NCI-H2029 (cell line): Measurements from ENCODE around the gene POU2F1.
"Not testable (repeated sequence)": the region's sequence is repeated elsewhere in the genome, so short reads cannot be mapped to it uniquely, and the experiment has no call there.

Experiments used
- DNase-seq: peaks from one replicate; lab custom pipeline; 2025; lab: John Stamatoyannopoulos, UW

The POU2F1 gene

DNA sequence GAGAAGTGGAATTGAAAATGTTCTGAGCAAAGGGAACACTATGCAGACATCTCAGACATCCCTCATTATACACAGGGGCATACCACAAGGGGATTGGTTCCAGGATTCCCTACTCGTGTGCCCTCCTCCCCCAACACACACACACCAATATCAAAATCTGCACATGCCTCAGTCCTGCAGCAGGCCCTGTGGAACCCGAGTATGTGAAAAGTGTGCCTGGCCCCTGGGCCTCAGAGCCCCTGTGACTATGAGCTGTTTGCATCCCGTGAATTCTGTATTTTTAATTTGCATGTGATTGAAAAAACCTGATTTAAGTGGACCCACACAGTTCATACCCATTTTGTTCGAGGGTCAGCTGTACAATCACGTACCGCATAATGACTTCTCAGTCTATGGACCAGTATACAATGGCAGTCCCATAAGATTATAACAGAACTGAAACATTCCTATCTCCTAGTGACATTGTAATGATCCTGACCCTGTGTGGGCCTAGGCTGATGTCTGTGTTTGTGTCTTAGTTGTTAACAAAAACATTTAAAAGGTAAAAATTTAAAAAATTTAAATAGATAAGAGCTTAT is 11.3 kb downstream of the POU2F1 start:
- DNase-seq = no peak

DNA sequence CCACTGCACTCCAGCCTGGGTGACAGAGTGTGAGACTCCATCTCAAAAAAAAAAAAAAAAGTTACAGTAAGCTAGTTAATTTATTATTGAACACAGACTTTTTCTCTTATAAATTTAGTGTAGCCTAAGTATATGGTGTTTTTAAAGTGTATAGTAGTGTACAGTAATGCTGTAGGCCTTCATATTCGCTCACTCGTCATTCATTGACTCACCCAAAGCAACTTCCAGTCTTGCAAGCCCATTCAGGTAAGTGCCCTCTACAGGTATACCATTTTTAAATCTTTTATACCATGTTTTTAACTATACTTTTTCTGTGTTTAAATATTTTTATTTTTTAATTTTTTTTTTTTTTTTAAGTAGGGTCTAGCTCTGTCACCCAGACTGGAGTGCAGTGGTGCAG is 12.1 kb downstream of the POU2F1 start:
- DNase-seq = no peak

DNA sequence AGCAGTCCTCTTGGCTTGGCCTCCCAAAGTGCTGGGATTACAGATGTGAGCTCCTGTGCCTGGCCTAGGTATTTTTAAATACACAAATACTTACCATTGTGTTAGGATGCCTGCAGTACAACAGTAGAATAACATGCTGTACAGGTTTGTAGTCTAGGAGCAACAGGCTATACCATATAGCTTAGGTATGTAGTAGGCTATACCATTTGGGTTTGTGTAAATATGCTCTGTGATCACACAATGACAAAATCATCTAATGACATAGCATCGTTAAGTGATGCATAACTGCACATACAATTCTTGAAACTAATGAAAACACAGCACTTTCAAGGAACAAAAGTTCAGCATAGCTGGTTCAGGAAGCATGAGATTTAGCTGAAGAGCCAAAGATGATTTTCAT is 12.7 kb downstream of the POU2F1 start:
- DNase-seq = no peak

DNA sequence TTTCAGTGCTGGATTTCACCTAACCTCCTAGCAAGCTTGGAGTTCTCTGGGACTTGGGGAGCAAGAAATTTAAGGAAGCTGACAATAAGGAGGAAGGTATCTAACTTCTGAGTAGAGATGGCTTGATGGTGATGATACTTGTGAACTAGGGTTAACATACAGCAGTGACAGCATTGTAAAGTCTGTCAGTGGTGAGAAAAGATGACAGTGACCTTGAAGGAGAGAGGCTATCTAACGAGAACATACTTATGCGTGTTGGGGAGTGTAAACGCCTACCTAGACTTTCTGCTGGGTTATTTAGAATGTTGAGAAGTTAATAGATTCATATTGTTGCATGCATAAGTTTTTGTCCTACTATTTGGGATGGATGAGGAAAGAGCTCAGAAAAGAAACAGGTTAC is 16.3 kb downstream of the POU2F1 start:
- no peak for DNase-seq

DNA sequence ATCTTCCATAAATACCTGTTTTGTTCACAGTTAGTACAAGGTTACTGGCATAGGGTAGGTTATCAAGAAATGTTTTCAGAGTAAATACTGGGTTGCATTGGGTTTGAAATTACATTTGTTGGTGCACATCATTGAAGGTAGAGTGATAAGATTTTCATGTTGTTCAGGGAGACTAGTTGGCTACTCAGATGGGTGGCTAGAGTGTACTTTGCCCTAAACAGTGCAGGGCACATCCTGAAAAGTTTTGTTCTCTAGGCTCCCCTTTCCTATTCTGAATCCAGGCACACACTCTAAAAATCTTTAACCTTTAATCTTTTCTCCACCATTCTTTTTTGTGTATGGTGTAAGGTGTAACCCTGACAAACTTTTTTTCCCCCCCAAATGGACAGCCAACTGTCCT is 18.0 kb downstream of the POU2F1 start:
- no peak for DNase-seq

DNA sequence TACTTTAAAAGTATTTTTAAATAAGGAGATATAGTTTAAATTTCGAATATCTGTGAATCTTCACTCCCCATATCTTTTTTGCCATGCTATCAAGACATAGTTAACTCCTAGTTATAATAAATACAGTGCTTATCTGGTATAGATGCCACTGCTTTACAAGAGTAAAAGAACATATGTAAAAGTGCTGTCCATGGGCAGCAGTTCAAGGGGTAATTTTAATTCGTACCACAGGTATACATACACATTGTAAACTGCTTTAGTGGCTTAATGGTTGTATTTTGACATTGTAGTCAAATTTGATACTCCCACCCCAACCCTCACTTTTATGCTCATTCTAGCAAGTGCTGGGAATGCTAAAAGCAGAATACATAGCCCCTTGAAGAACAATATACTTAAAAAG is 18.6 kb downstream of the POU2F1 start:
- no peak for DNase-seq

DNA sequence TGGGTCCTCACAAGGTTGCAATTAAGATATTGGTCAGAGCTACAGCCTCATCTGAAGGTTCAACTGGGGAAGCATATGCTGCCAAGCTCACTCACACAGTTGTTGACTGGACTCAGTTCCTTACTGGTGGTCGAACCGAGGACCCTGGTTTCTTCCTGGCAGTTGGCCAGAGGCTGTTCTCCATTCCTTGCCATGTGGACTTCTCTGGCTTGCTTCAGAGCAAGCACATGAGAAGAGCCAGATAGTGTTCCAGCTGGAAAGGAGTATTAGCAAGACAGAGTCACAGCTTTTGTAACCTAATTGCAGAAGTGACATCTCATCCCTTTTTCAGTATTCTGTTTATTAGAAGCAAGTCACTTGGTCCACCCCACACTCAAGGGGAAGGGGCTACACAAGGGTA is 23.6 kb downstream of the POU2F1 start:
- no peak for DNase-seq

DNA sequence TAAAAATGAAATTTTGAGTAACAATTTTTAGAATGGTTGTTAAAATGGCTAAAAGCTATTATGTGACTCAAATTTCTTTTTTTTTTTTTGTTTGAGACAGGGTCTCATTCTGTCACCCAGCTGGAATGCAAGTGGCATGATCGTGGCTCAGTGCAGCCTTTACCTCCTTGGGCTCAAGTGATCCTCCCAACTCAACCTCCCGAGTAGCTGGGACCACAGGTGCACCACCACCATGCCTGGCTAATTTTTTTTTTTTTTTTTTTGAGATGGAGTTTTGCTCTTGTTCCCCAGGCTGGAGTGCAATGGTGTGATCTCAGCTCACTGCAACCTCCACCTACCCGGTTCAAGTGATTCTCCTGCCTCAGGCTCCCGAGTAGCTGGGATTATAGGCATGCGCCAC is 24.5 kb downstream of the POU2F1 start:
- DNase-seq = not testable (repeated sequence)

DNA sequence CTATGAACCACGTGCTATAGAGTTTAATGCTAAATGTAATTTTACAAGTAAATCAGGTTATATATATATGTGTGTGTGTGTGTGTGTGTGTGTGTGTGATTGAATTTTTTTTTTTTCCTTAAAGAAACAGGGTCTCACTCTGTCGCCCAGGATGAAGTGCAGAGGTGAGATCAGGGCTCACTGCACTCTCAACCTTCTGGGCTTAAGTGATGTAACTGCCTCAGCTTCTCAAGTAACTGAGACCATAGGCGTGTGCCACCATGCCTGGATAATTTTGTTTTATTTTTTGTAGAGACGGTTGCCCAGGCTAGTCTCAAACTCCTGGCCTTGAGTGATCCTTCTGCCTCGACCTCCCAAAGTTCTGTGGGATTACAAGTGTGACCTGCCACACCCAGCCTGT is 26.3 kb downstream of the POU2F1 start:
- DNase-seq = no peak

DNA sequence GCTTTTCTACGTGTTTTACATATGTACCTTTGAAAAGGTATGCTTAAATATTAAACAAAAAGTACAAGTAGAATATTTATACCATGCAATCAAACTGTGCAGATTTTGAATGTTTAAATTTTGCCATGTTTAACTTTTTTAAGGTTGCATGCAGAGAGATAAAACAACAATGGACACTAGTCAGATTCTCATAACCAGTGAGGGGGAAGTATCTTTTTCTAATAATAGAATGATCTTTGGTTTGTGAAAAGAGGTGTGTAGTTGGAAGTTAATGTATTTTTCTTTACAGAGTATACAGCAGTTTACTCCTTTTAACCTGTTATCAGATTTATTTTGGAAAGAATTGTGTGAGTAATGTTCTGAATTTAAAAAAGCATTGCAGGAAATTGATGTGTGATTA is 27.1 kb downstream of the POU2F1 start:
- DNase-seq = no peak

DNA sequence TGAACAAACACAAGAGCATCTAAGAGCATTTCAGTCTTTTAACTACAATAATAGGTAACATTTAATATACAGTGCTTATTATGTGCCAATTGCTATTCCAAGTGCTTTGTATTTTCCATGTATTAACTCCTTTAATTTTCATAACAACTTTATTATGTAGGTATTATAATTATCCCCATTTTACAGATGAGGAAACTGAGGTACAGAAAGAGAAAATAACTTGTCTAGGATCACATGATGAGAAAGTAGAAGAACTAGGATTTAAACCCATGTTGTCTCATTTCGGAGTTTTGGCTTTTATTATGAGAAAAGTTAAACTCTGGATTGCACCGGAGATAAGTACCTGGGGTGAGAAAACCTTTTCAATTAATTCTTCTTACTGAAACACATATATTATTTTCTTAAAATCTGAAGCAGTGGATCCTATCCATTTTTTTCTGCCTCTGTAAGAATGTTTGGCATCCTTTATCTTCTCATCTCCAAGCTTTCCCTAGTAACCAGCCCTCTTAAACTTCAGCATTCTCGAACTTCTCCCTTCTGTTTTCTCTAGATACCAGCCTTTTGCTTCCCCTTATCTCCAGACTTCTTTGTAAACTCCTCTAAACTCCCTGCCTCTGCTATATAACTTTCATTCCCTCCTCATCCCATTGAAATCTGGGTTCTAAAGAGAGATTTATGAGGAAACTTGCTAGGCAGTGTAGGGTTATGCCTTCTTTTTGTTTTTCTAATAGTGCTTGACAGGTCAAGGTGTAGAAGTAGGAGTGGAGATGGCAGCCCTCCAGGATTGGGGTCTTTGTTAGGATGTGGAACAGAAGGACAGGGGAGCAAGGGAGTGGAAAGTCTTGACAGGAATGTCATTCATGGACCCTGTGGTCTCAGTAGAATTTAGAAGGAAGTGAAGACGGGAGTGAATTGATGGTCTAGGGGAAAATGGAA is 28.3 kb downstream of the POU2F1 start:
- no peak for DNase-seq

DNA sequence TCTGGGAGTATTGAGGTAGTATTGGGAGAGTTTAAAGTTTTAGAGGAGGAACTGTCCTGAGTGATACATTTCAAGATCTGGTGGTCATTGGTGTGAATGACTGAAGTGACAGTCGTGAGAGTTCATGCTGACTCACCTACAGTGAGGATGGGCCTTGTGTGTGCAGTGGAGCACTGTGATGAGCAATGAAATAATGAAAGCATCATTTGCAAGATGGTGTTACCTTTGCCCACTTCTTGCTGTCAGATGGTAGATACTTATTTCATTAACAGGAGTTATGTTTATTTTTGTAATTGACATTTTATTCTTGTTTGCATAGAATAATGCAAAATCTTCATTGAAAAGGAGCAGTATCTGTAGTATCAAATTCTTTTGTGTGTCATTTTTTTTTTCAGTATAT is 29.0 kb downstream of the POU2F1 start:
- DNase-seq = no peak

DNA sequence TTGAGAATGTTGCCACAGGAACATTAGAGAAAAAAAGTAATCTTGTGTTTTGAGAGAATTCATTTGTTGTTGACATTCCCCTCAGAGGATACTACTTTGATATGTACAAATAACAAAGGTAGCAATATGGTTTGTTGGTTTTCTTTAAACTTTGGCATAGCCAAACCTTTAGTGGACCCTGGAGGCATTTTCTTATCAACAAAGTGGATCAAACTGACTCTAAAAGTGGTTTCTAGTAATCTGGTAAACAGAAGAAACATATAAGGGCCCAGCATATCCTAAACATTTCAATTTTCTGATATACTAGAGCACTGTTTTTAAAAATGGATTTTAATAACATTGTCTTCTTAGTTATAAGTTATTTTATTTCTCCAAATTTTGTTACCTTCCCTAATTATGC is 29.8 kb downstream of the POU2F1 start:
- DNase-seq = no peak

DNA sequence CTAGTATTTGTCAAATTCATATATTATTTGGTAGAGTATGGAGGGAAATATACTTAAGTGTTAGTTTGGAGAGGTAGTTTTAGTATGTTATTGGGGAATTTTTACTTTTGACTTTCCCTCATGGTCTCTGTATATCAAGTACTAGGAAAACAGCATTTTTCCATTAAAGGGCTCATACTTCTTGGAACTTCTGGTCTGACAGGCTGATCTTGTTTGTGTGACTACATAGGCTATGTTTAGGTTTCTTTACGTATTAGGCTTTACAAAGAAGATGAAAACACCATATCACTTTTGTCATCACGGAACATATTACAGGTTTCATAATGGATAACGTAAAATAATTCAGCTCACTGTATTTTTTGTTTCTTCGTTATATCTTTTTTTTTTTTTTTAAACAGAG is 30.8 kb downstream of the POU2F1 start:
- no peak for DNase-seq

DNA sequence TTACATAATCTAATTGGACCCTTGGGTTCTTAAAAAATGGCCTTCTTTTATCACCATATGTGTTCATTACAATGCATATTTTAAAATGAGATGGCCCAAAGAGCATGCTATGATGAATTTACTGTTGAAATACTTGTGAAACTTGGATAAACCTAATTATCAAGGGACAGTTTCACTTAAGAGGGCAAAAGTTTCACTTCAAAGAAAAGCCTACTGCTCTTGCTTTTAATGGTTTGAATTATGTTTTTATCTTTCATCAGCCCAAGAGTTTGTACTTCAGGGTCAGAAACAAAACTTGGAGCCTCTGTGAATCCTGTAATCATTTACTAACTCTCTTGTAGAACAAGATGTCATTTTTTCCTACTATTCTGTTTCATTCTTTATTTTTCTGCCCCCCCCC is 32.3 kb downstream of the POU2F1 start:
- DNase-seq = no peak

DNA sequence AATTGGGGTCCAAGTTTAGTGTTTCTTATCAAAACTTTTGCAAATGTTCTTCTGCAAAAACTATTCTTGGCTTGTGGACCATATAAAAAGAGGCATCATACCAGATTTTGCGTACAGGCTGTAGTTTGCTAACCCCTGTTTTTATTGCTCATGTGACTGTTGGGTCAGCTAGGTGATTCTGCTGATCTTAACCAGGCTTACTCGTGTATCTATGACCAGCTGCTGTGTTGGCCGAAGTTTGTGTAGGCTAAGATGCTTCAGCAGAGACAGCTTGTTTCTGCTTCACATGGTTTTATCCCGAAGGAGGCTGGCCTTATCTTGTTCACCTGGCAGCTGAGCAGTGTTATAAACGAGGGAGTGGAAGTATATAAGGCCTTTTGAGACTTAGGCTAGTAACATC is 38.2 kb downstream of the POU2F1 start:
- no peak for DNase-seq

DNA sequence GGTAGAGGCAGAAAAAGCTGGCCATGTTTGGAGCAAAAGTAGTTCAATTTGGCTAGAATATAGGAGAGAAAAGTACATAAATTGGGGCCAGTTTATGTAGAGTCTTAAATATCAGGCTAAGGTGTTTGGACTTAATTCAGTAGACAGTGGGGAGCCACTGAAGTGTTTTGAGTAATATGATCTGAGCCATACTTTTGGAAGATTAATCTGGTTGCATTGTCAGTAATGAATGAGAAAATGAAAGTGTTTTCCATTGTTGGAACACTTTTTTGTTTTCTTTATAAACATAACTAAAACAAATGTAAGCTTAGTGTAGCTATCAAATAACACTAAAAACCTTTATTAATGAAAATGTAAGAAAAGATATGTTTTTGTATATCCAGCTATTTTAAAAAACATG is 42.1 kb downstream of the POU2F1 start:
- no peak for DNase-seq

DNA sequence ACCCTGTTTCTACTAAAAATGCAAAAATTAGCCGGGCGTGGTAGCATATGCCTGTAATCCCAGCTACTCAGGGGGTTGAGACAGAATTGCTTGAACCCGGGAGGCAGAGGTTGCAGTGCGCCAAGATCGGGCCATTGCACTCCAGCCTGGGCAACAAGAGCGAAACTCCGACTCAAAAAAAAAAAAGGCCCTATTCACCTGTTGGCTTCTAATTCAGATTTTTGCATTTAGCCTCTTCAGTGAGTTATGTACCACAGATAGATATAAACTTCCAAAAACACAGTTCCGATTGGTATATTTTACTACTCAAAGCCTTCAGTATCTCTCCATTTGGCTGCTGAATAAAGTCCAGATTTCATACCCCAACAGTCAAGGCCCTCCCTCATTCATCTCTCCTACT is 42.7 kb downstream of the POU2F1 start:
- no peak for DNase-seq

DNA sequence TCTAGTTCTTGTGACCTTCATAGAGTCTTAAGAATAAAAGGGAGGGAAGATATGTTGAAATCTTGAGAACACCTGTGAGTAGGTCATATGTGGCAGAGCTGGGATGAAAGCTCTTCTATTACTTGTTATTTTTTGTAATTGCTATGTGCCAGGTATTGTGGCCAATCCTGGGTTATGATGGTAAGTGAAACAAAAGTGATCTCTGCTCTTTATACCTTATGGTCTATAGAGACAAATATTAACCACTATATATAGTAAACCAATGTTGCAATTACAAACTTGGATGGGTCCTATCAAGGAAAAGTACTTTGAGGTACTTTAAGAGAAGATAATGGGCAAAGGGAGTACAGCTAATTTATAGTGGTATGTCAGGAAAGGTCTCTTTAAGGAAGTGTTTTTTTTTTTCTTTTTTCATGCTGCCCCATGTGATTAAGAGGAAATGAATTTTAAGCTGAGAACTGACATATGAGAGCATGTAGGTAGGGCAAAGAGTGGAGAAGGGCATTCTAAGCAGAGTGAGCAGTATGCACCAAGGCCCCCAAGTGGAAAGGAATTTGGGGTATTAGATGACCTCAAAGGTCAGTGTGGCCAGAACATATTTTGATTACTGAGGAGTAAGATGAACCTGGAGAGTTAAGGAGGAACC is 43.3 kb downstream of the POU2F1 start:
- DNase-seq = peak; percentile 30

DNA sequence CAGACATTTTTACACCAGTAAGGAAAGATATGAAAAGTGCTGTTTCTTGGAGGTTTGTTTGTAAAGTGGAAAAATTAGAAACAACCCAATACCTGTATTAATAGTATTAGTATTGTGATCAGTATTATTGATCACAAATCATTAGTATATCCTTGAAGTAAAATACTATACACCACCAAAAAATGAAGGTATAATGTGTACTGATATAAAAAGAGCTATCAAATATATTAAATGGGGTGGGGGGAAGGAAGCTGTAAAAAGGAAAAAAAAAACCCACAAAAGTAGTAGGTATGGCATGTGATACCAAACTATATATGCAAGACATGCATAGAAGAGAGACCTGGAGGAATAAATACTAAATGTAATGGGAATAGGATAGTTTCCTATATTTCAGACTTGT is 46.3 kb downstream of the POU2F1 start:
- DNase-seq = no peak

DNA sequence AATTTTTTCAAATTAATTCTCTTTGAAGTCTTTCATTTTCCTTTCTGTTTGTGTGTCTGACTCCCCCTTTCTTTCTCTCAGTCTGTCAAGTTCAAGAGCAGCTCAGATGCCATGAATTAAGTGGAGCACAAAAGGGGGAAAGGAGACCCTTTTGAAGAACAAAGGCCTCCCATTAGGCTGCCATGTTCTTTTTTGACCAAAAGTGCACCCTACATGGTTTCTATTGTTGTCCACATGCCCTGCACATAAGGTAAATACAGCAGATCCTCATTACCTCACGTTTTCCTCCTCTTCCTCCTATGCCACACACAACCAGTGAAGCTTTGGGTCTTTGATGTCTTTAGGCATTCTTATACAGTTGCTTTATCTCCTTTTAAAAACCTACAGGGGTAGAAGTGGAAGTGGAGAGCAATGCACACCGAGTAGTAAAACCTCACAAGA is 47.7 kb downstream of the POU2F1 start:
- no peak for DNase-seq

DNA sequence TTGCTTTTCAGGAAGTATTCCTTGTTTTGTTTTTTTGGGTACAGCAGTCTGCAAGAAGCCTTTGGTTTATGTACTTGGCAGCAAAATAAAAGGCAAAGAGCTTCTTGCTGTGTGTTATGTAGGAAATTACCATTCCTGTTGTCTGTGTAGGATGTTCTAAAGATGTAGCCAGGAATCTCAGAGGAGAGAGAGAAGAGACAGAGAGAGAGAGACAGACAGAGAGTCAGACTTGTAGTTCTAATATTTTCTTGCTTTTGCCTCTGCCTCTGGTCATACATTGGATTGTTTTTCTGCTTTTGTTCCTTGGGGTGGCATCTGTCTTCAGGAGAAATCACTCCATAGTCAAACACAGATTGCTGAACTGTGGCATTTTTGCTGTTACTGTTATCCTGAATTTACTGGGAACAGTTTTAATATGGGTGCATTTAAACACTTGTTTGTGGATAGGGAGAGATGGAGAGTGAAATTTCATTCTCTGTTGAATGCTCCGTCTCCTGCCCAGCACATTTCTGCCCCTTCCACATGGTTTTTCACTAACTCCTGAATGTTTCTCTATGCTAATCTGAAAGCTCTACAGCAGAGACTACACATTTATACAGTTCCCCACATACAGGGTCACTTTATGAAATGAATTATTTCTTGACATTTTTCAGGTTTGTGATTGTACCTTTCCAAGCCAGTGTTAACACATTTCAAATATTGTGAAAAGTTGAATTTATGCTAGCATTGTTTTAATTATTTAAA is 49.8 kb downstream of the POU2F1 start:
- no peak for DNase-seq
